ENCODE measurements around the gene ZBTB7C. TPM values are rescaled to one million over a fixed set of nuclear protein-coding genes. Genes with fewer than 3 reads are reported as not detected.

ZBTB7C gene
- polyA plus RNA-seq, 1 donor (not counting 4 experiments of a cell fraction or from before 2014, with no cell fraction given), result 0.58 TPM

DNA sequence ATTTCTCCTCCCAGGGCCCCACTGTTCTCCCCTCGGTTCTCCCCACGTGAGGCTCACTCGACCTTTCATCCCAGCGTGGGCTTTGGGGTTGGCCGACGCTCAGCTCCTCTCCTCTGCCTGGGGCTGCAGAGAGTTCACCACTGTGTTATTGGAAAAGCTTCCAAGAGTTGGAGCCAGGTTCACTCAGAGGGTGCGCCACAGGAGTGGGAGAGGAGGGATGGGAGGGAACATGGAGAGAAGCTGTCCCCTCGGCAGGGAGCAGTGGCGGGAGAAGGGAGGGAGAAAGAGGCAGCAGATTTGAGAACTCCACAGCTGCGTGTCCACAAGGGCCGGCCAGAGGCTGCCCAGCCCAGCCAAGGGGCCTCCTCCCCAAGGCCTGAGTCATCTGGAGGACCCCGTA, 281.6 kb downstream of the ZBTB7C start:
- no peaks in the 10 kb centered on the region for H4K20me1 ChIP-seq (ENCODE audit: control insufficient read depth, extremely low read depth, insufficient read depth, low read length)
- no peak overlapping the region for H3K9ac ChIP-seq (ENCODE audit: control insufficient read depth, extremely low read depth, insufficient read depth, low read length)
- H3K36me3 ChIP-seq (ENCODE audit: control insufficient read depth in 2 of 2, extremely low read depth in 1 of 2, insufficient read depth in 2 of 2, low read length in 2 of 2), result no peaks in the 10 kb centered on the region
- no peak overlapping the region for H2AFZ ChIP-seq (ENCODE audit: control insufficient read depth, low read length)
- H3K9me1 ChIP-seq (ENCODE audit: control insufficient read depth, extremely low read depth, insufficient read depth, low read length), result no peaks in the 10 kb centered on the region
- no peak for DNase-seq (ENCODE audit: low read depth, low spot score)
- no peak overlapping the region for H3K27ac ChIP-seq (ENCODE audit: control insufficient read depth, insufficient read depth, low read length)
- no peaks in the 10 kb centered on the region for H3K4me1 ChIP-seq (ENCODE audit: control insufficient read depth, extremely low read depth, insufficient read depth, low read length)
- H3K4me3 ChIP-seq (ENCODE audit: control insufficient read depth in 2 of 3, extremely low read depth in 1 of 3, insufficient read depth in 2 of 3, low read depth in 1 of 3, low read length in 3 of 3), result no peak overlapping the region
- dilution Hi-C loops (cut with MboI; ENCODE audit: extremely low pct_ligation_motif_present, low sequenced_read_pairs), result no loop called here
- H3K79me2 ChIP-seq (ENCODE audit: control insufficient read depth, insufficient read depth, low read length), result no peaks in the 10 kb centered on the region
- no peak overlapping the region for H3K4me2 ChIP-seq (ENCODE audit: control insufficient read depth, extremely low read depth, insufficient read depth, low read depth, low read length)
- no peak for FAIRE-seq
- H3K27me3 ChIP-seq (ENCODE audit: control insufficient read depth, extremely low read depth, insufficient read depth, low read length), result peaks cover 6% of the 10 kb centered on the region
- no peaks in the 10 kb centered on the region for H3K9me3 ChIP-seq (ENCODE audit: control insufficient read depth, low read depth, low read length)
- TF ChIP-seq, protein P1, sequence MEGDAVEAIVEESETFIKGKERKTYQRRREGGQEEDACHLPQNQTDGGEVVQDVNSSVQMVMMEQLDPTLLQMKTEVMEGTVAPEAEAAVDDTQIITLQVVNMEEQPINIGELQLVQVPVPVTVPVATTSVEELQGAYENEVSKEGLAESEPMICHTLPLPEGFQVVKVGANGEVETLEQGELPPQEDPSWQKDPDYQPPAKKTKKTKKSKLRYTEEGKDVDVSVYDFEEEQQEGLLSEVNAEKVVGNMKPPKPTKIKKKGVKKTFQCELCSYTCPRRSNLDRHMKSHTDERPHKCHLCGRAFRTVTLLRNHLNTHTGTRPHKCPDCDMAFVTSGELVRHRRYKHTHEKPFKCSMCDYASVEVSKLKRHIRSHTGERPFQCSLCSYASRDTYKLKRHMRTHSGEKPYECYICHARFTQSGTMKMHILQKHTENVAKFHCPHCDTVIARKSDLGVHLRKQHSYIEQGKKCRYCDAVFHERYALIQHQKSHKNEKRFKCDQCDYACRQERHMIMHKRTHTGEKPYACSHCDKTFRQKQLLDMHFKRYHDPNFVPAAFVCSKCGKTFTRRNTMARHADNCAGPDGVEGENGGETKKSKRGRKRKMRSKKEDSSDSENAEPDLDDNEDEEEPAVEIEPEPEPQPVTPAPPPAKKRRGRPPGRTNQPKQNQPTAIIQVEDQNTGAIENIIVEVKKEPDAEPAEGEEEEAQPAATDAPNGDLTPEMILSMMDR (optimal IDR thresholded peaks at IDR 0.05 in 1 of 3, IDR thresholded peaks at IDR 0.05 in 1 of 3, conservative IDR thresholded peaks at IDR 0.05 in 1 of 3; ENCODE audit: extremely low read depth in 1 of 3, insufficient read depth in 2 of 3, low read length in 3 of 3), result no peak
- no peak for TF ChIP-seq EZH2 (IDR thresholded peaks at IDR 0.05; ENCODE audit: low read length)

DNA sequence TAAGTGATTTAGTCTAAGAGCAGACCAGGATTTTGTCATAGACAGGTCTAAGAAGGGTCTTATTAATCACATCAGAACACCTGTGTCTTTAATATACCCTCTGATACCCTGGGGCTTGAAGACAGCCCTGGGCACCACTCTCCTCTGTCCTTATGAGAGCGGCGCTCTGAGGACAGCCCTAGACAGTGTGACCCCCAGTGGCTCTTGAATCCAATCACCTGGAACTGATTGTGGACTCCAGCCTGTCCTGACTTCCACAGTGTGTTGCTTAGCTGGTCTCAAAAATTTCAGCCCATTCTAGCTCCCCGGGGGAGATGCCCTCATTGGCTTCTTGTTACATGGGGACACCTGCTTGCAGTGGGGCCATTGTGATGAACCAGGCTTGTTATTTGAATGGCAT, 282.9 kb downstream of the ZBTB7C start:
- no peaks in the 10 kb centered on the region for H3K4me1 ChIP-seq (ENCODE audit: control insufficient read depth, extremely low read depth, insufficient read depth, low read length)
- no peaks in the 10 kb centered on the region for H3K36me3 ChIP-seq (ENCODE audit: control insufficient read depth in 2 of 2, extremely low read depth in 1 of 2, insufficient read depth in 2 of 2, low read length in 2 of 2)
- H3K4me3 ChIP-seq (ENCODE audit: control insufficient read depth in 2 of 3, extremely low read depth in 1 of 3, insufficient read depth in 2 of 3, low read depth in 1 of 3, low read length in 3 of 3), result no peak overlapping the region
- no peak overlapping the region for H2AFZ ChIP-seq (ENCODE audit: control insufficient read depth, low read length)
- no peaks in the 10 kb centered on the region for H3K79me2 ChIP-seq (ENCODE audit: control insufficient read depth, insufficient read depth, low read length)
- H3K27ac ChIP-seq (ENCODE audit: control insufficient read depth, insufficient read depth, low read length), result no peak overlapping the region
- H3K4me2 ChIP-seq (ENCODE audit: control insufficient read depth, extremely low read depth, insufficient read depth, low read depth, low read length), result no peak overlapping the region
- dilution Hi-C loops (cut with MboI; ENCODE audit: extremely low pct_ligation_motif_present, low sequenced_read_pairs), result no loop called here
- H4K20me1 ChIP-seq (ENCODE audit: control insufficient read depth, extremely low read depth, insufficient read depth, low read length), result no peaks in the 10 kb centered on the region
- DNase-seq (ENCODE audit: low read depth, low spot score) (no peak), FAIRE-seq (no peak)
- no peaks in the 10 kb centered on the region for H3K9me3 ChIP-seq (ENCODE audit: control insufficient read depth, low read depth, low read length)
- no peak overlapping the region for H3K9ac ChIP-seq (ENCODE audit: control insufficient read depth, extremely low read depth, insufficient read depth, low read length)
- no peak for TF ChIP-seq EZH2 (IDR thresholded peaks at IDR 0.05; ENCODE audit: low read length)
- TF ChIP-seq, protein P1 (optimal IDR thresholded peaks at IDR 0.05 in 1 of 3, IDR thresholded peaks at IDR 0.05 in 1 of 3, conservative IDR thresholded peaks at IDR 0.05 in 1 of 3; ENCODE audit: extremely low read depth in 1 of 3, insufficient read depth in 2 of 3, low read length in 3 of 3), result no peak
- no peaks in the 10 kb centered on the region for H3K9me1 ChIP-seq (ENCODE audit: control insufficient read depth, extremely low read depth, insufficient read depth, low read length)
- peaks cover 6% of the 10 kb centered on the region for H3K27me3 ChIP-seq (ENCODE audit: control insufficient read depth, extremely low read depth, insufficient read depth, low read length)
